Measurements from ENCODE around the gene MICAL3. TPM values are rescaled to one million over a fixed set of nuclear protein-coding genes. Genes with fewer than 3 reads are reported as not detected.
"Not testable (repeated sequence)": the region's sequence is repeated elsewhere in the genome, so short reads cannot be mapped to it uniquely, and the experiment has no call there.

The MICAL3 gene
- total and polyA plus RNA-seq, 2 donors, result 31.8 to 42.4 TPM

DNA sequence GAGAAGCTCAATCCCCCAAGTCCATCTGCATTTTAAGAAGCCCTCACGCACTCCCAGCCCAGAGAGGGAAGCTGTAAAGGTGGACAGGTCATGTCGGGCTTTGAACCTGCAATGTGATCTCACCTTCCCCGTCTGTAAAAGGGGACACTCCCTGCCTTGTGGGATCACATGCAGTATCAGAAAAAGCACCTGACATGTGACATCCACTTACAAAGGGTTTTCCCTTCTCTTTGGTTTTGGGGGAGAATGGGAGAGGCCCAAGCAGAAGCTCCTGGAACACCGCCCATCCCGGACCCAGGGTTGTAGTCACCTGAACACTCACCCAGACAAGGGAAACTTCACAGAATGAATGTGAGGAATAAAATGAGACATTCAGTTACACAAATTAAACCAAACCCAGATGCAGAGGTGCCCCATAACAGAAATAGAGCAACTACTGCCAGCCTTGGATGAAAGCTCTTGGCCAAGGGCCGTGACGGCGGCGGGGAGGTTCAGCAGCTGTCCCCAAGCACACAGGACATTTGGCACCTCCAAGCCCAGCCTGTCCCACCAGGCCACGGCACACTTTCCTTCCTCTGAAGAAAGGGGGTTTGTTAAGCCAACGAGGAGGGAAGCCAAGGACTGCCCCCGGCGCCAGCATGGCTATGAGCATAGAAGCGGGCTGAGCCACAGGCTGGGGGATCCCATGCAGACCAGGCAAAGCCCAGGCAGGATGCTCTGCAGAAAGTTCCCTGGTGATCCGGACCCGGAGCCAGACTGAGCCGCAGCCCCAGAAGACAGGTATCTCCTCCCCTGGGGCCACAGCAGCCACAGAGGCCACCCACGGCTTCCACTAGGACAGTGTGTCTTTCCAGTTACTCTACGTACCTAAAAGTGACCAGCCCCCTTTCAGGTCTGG lies 253.9 kb downstream of the MICAL3 start:
- WGBS, result 88% methylated on average over 19 of the region's 19 CpGs

DNA sequence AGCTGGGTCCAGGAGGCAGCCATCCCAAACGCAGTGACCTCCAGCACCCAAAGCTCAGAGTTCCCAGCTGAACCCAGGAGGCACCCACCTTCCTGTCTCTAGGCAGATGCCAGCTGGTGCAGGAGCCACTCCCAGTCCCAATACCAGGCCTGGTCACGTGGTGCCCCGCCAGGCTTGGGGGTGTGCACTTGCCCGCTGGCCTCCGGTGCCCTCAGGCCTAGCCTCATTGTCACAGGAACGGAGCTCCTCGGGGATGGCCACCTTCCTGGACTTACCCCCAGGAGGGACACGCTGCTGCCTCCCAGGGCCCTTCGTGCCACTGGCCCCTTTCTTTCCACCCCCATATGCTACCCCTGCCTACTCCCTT lies 254.7 kb downstream of the MICAL3 start:
- no peak overlapping the region for H3K4me3 ChIP-seq (ENCODE audit: low read depth, low read length)
- H3K36me3 ChIP-seq (ENCODE audit: insufficient read depth), result no peaks in the 10 kb centered on the region
- no peaks in the 10 kb centered on the region for H3K4me1 ChIP-seq (ENCODE audit: insufficient read depth)
- 84% methylated on average over 9 of the region's 9 CpGs for WGBS
- no peak for DNase-seq (ENCODE audit: extremely low spot score)
- no peak overlapping the region for H3K27ac ChIP-seq (ENCODE audit: low read depth)

More for the DNA sequence above, 253.9 kb downstream of the MICAL3 start:
- no peaks in the 10 kb centered on the region for H3K36me3 ChIP-seq (ENCODE audit: insufficient read depth)
- no peak for DNase-seq (ENCODE audit: extremely low spot score)
- H3K4me3 ChIP-seq (ENCODE audit: low read depth, low read length), result no peak overlapping the region
- H3K4me1 ChIP-seq (ENCODE audit: insufficient read depth), result no peaks in the 10 kb centered on the region
- no peak overlapping the region for H3K27ac ChIP-seq (ENCODE audit: low read depth)

- 85% methylated on average over 14 of the region's 14 CpGs for WGBS
- no peak overlapping the region for H3K4me3 ChIP-seq (ENCODE audit: low read depth, low read length)
- no peaks in the 10 kb centered on the region for H3K36me3 ChIP-seq (ENCODE audit: insufficient read depth)
- H3K4me1 ChIP-seq (ENCODE audit: insufficient read depth), result no peaks in the 10 kb centered on the region
- no peak for DNase-seq (ENCODE audit: extremely low spot score)
- H3K27ac ChIP-seq (ENCODE audit: low read depth), result no peak overlapping the region
These were observed 255.2 kb downstream of the MICAL3 start for GRCh38 chr22:17769013-17769715.

GRCh38 chr22:17767233-17768065 lies 256.9 kb downstream of the MICAL3 start:
- WGBS, result 92% methylated on average over 14 of the region's 14 CpGs
- no peaks in the 10 kb centered on the region for H3K36me3 ChIP-seq (ENCODE audit: insufficient read depth)
- H3K4me3 ChIP-seq (ENCODE audit: low read depth, low read length), result no peak overlapping the region
- no peak for DNase-seq (ENCODE audit: extremely low spot score)
- H3K4me1 ChIP-seq (ENCODE audit: insufficient read depth), result no peaks in the 10 kb centered on the region
- no peak overlapping the region for H3K27ac ChIP-seq (ENCODE audit: low read depth)

DNA sequence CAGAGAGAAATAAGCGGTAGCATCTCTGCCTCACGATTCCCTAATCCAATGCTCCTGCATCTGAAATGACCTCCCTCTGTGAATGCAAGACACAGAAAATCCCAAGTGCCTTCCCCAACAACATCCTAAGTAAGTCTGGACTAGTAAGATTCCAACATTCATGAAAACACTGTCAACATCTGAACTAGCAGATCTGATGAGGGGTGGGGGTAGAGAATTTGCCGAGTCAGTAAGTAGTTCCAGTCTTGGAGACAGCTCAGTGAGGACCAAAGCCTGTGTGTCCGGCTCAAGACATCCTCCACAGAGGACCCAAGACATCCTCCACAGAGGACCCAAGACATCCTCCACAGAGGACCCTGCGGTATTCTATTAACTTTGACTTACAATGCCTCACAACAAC lies 259.5 kb downstream of the MICAL3 start:
- H3K27ac ChIP-seq (ENCODE audit: low read depth); H3K36me3 ChIP-seq (ENCODE audit: insufficient read depth); H3K4me3 ChIP-seq (ENCODE audit: low read depth, low read length); H3K4me1 ChIP-seq (ENCODE audit: insufficient read depth); DNase-seq (ENCODE audit: extremely low spot score): not testable (repeated sequence)
- 86% methylated on average over 5 of the region's 5 CpGs for WGBS

GRCh38 chr22:17764036-17764435 lies 260.3 kb downstream of the MICAL3 start:
- Histone ChIP-seq H3K4me1 (ENCODE audit: insufficient read depth) (no peaks in the 10 kb centered on the region), H3K36me3 (ENCODE audit: insufficient read depth) (no peaks in the 10 kb centered on the region), H3K27ac (ENCODE audit: low read depth) (no peak overlapping the region), H3K4me3 (ENCODE audit: low read depth, low read length) (no peak overlapping the region)
- WGBS, result 67% methylated on average over 5 of the region's 5 CpGs
- no peak for DNase-seq (ENCODE audit: extremely low spot score)

- 68% methylated on average over 10 of the region's 10 CpGs for WGBS
- H3K4me1 ChIP-seq (ENCODE audit: insufficient read depth); H3K4me3 ChIP-seq (ENCODE audit: low read depth, low read length); DNase-seq (ENCODE audit: extremely low spot score); H3K27ac ChIP-seq (ENCODE audit: low read depth); H3K36me3 ChIP-seq (ENCODE audit: insufficient read depth): not testable (repeated sequence)
These were observed 260.9 kb downstream of the MICAL3 start for GRCh38 chr22:17763442-17763841.

DNA sequence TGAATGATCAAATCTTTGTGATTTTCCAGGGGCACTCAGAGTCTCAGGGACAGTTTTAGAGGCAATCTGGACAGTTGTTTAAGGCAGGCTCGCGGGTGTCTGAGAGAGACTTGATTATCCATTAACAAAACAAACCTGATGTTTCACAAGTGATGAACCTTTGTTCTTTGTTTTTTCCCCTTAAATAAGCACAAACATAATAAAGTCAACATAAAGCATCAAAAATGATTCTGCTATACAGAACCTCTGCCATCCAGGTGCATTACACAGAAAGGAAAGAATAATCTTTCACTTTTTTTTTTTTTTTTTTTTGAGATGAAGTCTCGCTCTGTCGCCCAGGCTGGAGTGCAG lies 263.2 kb downstream of the MICAL3 start:
- Histone ChIP-seq H3K36me3 (ENCODE audit: insufficient read depth) (no peaks in the 10 kb centered on the region), H3K4me1 (ENCODE audit: insufficient read depth) (no peaks in the 10 kb centered on the region), H3K27ac (ENCODE audit: low read depth) (no peak overlapping the region), H3K4me3 (ENCODE audit: low read depth, low read length) (no peak overlapping the region)
- no peak for DNase-seq (ENCODE audit: extremely low spot score)
- 76% methylated on average over 2 of the region's 4 CpGs for WGBS

DNA sequence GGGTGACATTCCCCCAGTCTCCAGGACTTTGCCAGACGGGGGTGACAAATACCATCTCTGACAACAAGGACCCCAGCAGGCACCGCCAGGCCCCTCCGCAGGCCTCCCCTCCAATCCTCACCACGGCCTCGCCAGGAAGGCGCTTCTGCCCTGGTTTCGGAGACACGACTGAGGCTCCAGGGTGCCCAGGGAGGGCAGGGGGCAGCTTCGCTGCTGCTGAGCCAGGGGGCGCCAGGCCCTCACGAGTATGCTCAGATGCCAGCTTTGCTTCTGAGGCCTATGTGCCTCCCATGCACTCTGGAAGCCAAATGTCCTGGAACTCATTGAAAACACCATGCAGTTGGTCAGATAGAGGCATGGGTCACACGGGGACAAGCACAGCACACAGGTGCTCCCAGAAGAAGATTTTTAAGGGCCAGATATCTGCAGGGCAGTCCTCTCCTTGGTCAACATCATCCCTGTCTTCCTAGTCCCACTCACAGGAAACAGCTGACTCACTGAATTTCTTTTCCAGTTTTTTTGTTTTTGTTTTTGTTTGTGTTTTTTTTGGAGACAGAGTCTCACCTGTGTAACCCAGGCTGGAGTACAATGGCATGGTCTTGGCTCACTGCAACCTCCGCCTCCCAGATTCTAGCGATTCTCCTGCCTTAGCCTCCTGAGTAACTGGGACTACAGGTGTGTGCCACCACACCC lies 270.0 kb downstream of the MICAL3 start:
- H3K36me3 ChIP-seq (ENCODE audit: insufficient read depth), result no peaks in the 10 kb centered on the region
- H3K4me3 ChIP-seq (ENCODE audit: low read depth, low read length), result no peak overlapping the region
- 88% methylated on average over 14 of the region's 14 CpGs for WGBS
- no peak overlapping the region for H3K27ac ChIP-seq (ENCODE audit: low read depth)
- no peak for DNase-seq (ENCODE audit: extremely low spot score)
- H3K4me1 ChIP-seq (ENCODE audit: insufficient read depth), result no peaks in the 10 kb centered on the region

DNA sequence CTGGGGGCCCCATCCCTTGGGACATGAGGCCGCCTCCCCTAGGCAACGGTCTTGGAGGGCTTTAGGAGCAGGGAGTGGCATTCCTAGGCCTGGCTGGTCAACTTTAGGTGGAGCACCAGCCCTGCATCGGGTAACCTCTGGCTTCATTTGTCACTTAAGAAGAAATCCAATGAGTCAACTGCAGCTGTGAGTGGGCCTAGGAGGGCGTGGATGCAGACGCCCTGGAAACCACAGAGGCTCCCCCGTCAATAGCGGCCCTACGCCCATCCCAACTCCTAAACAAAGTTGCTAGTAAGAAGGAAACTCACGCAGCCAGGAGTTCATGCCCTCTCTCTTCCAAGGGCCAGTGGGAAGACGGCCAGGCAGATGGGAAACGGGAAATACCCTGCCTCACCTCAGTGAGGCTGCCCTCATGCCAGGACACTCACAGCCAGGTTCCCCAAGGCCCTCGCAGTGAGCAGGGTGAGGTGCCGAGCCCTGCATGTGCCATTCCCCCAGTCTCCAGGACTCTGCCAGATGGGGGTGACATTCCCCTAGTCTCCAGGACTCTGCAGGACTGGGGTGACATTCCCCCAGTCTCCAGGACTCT lies 270.9 kb downstream of the MICAL3 start:
- no peak for DNase-seq (ENCODE audit: extremely low spot score)
- Histone ChIP-seq H3K4me1 (ENCODE audit: insufficient read depth) (no peaks in the 10 kb centered on the region), H3K36me3 (ENCODE audit: insufficient read depth) (no peaks in the 10 kb centered on the region), H3K4me3 (ENCODE audit: low read depth, low read length) (no peak overlapping the region), H3K27ac (ENCODE audit: low read depth) (no peak overlapping the region)
- WGBS, result 87% methylated on average over 13 of the region's 13 CpGs

- no peak for DNase-seq (ENCODE audit: extremely low spot score)
- Histone ChIP-seq H3K4me1 (ENCODE audit: insufficient read depth) (no peaks in the 10 kb centered on the region), H3K36me3 (ENCODE audit: insufficient read depth) (no peaks in the 10 kb centered on the region), H3K4me3 (ENCODE audit: low read depth, low read length) (no peak overlapping the region), H3K27ac (ENCODE audit: low read depth) (no peak overlapping the region)
- 73% methylated on average over 6 of the region's 6 CpGs for WGBS
These were observed 272.8 kb downstream of the MICAL3 start for GRCh38 chr22:17751596-17751995.

DNA sequence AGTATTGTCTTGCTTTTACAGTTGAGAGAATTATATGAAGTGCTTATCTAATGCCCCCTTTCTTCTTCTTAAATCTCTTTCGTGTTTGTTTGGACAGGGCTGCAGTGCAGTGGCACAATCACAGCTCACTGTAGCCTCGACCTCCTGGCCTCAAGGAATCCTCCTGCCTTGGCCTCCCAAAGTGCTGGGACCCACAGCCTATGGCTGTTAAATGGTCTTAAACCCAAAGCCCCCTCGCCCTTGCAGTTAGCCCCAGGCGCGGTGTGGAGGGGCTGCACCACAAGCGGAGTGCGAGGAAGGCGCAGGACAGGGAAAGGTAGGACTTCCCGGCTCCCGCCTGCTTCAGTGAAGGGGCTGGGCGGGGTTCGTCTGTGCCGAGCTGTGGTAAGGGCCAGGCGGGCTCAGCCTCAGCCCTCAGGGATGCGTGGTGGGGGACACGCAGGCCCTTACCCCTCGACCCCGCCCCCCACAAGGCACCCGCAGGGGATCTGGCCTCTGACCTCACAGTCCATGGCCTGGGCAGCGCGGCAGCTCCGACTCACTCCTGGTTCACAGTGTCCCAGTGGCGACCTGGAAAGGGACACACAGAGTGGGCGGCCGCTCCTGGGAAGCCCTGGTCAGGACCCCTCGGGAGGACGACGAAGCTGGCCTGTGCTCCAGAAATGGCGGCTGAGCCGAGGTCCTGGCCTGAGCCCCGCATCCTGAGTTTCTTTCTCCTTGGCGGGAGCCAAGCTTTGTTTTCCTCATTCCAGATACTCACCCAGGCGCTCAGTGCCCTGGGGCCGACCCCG lies 274.6 kb downstream of the MICAL3 start:
- H3K4me1 ChIP-seq (ENCODE audit: insufficient read depth), result no peaks in the 10 kb centered on the region
- no peaks in the 10 kb centered on the region for H3K36me3 ChIP-seq (ENCODE audit: insufficient read depth)
- H3K27ac ChIP-seq (ENCODE audit: low read depth), result no peak overlapping the region
- DNase-seq (ENCODE audit: extremely low spot score), result no peak
- H3K4me3 ChIP-seq (ENCODE audit: low read depth, low read length), result no peak overlapping the region
- WGBS, result 90% methylated on average over 35 of the region's 35 CpGs

Measured in urinary bladder (tissue), 4 donors.